Stomach (tissue), 9 donors: ENCODE data around the gene MCOLN2. TPM values are rescaled to one million over a fixed set of nuclear protein-coding genes. Genes with fewer than 3 reads are reported as not detected.

Experiments used
- DNase-seq, 2 donors: peaks; one replicate each; pipeline versions ENCODE4 v3.0.0 to v3.0.0-alpha.2; 2013 to 2019
- H3K27ac ChIP-seq, 5 donors: fragments of 200-600 bp in 4 of 5; sonication (generic) in 4 of 5; one replicate each; pipeline ENCODE4 v1.5.1; 2013 to 2019; ENCODE audit warnings: mild to moderate bottlenecking in 1 of 5, moderate library complexity in 1 of 5
- H3K27me3 ChIP-seq, 3 donors: fragments of 200-600 bp; sonication (generic); one replicate each; pipeline ENCODE4 v1.5.1; 2017 to 2019; ENCODE audit warnings: mixed run types in 1 of 3
- H3K36me3 ChIP-seq, 4 donors: fragments of 200-600 bp; sonication (generic); 1 replicate in 3 of 4; 2 replicates in 1 of 4; pipeline ENCODE4 v1.5.1; 2016 to 2019
- H3K4me1 ChIP-seq, 4 donors: fragments of 200-600 bp; sonication (generic); one replicate each; pipeline ENCODE4 v1.5.1; 2016 to 2019
- H3K4me3 ChIP-seq, 4 donors: fragments of 200-600 bp; sonication (generic) in 3 of 4; one replicate each; pipeline ENCODE4 v1.5.1; 2016 to 2019; ENCODE audit warnings: mild to moderate bottlenecking in 1 of 4
- H3K9me3 ChIP-seq, 4 donors: fragments of 200-600 bp; sonication (generic); one replicate each; pipeline ENCODE4 v1.5.1; 2016 to 2019
- EP300 ChIP-seq: sonication (generic); formaldehyde crosslinking; IDR thresholded peaks from one replicate; pipeline ENCODE4 v1.6.1; 2017; ENCODE audit warnings: antibody characterized with exemption
- POLR2A ChIP-seq, 4 donors: fragments of 450-650 bp; IDR thresholded peaks; one replicate each; pipeline ENCODE4 v1.6.1; 2016; ENCODE audit warnings: antibody characterized with exemption in 4 of 4, control low read depth in 2 of 4, mild to moderate bottlenecking in 1 of 4, moderate library complexity in 1 of 4
- POLR2AphosphoS5 ChIP-seq, 3 donors: sonication (generic); formaldehyde crosslinking; IDR thresholded peaks; one replicate each; pipeline ENCODE4 v1.6.1; 2016; ENCODE audit warnings: antibody characterized with exemption in 3 of 3
- WGBS, 5 donors: extraction: QIAGEN DNeasy Blood & Tissue Kit in 3 of 5; methylation state at CpG; one replicate each; pipeline versions ENCODE4 v1.1.5 to v1.1.7; 2013 to 2018; 5-methylcytosine and 5-hydroxymethylcytosine counted together
- intact Hi-C: fragments of 100-400 bp; cut with DNase I; formaldehyde crosslinking; loops from one replicate; pipeline ENCODE4 v1.15.1; 2023; ENCODE audit warnings: low total_unique reads
- polyA plus RNA-seq, 3 donors: library from polyadenylated mRNA; stranded (reverse); fragments of 200-250 nt; gene quantifications; one replicate each; pipeline ENCODE4 v1.2.3, GENCODE V29; 2013
- total RNA-seq, 5 donors: library from RNA; depleted of rRNA; stranded (reverse); fragments of >200 nt; gene quantifications; one replicate each; pipeline versions ENCODE4 v1.1.0 to v1.2.3, GENCODE V29; 2014 to 2016
- TF ChIP-seq, protein P1 (sequence below), 7 experiments: fragments of 450-650 bp in 4 of 7; fragments of 200-600 bp in 3 of 7; sonication (generic) in 3 of 7; IDR thresholded peaks; one replicate each; pipeline ENCODE4 v1.5.1; 2016 to 2019; ENCODE audit warnings: antibody characterized with exemption in 7 of 7, control low read depth in 2 of 7, mild to moderate bottlenecking in 1 of 7
- donor health status: healthy with polysubstance abuse.
- donor health status: Bipolar disorder and iron deficiency.
- donor health status: healthy.

Gene MCOLN2
- total and polyA plus RNA-seq, 8 donors, result 0.50 to 27.2 (median 1.8) TPM; not detected in 2

DNA sequence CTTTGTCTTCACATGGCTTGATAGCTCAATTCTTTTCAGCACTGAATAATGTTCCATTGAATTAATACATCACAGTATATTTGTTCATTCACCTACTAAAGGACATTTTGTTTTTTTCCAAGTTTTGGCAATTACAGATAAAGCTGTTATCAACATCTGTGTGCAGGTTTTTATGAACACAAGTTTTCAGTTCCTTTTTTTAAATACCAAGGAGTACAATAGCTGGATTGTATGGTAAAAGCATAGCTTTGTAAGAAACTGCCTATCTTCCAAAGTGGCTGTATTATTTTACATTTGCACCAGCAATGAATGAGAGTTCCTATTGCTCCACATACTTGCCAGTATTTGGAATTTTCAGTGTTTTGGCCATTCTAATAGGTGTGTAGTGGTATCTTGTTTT, 4.8 kb upstream of the MCOLN2 start:
- intact Hi-C loops, result no loop called here
- Histone ChIP-seq H3K27ac (no peak overlapping the region), H3K9me3 (peaks cover 0 to 12% (median 4%) of the 10 kb centered on the region in 4 donors), H3K36me3 (no peaks in the 10 kb centered on the region), H3K4me3 (no peak overlapping the region), H3K27me3 (peaks cover 0 to 55% (median 21%) of the 10 kb centered on the region in 3 donors), H3K4me1 (peaks cover 9 to 20% (median 19%) of the 10 kb centered on the region in 4 donors)
- no peak for TF ChIP-seq EP300
- no peak for TF ChIP-seq POLR2AphosphoS5 (IDR thresholded peaks at IDR 0.05)
- TF ChIP-seq, protein P1, sequence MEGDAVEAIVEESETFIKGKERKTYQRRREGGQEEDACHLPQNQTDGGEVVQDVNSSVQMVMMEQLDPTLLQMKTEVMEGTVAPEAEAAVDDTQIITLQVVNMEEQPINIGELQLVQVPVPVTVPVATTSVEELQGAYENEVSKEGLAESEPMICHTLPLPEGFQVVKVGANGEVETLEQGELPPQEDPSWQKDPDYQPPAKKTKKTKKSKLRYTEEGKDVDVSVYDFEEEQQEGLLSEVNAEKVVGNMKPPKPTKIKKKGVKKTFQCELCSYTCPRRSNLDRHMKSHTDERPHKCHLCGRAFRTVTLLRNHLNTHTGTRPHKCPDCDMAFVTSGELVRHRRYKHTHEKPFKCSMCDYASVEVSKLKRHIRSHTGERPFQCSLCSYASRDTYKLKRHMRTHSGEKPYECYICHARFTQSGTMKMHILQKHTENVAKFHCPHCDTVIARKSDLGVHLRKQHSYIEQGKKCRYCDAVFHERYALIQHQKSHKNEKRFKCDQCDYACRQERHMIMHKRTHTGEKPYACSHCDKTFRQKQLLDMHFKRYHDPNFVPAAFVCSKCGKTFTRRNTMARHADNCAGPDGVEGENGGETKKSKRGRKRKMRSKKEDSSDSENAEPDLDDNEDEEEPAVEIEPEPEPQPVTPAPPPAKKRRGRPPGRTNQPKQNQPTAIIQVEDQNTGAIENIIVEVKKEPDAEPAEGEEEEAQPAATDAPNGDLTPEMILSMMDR (IDR thresholded peaks at IDR 0.05), result no peak
- no peak for DNase-seq

DNA sequence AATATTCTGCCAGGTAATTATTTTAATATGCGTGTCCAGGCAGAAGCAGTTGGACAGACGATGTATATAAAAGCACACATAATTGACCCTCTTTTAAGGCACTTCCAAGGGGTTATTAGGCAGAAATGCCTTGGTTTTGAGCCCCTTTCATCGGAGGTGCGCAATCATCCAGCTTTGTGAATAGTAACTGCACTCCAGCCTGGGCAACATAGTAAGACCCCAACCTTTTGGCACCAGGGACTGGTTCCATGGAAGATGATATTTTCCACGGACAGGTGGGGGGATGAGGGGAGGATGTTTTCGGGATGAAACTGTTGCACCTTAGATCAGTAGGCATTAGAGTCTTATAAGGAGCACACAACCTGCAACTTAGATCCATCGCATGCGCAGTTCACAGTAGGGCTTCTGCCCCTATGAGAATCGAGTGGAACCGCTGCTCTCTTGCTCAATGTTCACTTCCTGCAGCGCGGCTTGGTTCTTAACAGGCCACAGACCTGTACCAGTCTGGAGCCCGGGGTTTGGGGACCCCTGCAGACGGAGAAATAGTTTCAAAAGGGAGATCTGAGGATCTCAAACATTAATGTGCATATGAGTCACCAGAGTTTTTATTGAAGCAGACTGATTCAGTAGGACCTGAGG, 1.8 kb upstream of the MCOLN2 start:
- TF ChIP-seq POLR2AphosphoS5 (IDR thresholded peaks at IDR 0.05) (no peak), EP300 (no peak), POLR2A (IDR thresholded peaks at IDR 0.05) (no peak)
- TF ChIP-seq, protein P1 (IDR thresholded peaks at IDR 0.05), result no peak
- WGBS, 5 donors, result 44 to 53% (median 45%) methylated on average over 14 of the region's 14 CpGs
- H3K4me3 ChIP-seq, result peak overlapping the region in 2 of 4 donors; percentile 82 to 83
- peaks cover 0 to 65% (median 25%) of the 10 kb centered on the region in 3 donors for H3K27me3 ChIP-seq
- no peak overlapping the region for H3K27ac ChIP-seq
- DNase-seq, result peak in 1 of 2 donors; percentile 30
- H3K9me3 ChIP-seq, result no peaks in the 10 kb centered on the region
- no peaks in the 10 kb centered on the region for H3K36me3 ChIP-seq
- intact Hi-C loops, result no loop called here
- peaks cover 14 to 28% (median 26%) of the 10 kb centered on the region in 4 donors for H3K4me1 ChIP-seq

DNA sequence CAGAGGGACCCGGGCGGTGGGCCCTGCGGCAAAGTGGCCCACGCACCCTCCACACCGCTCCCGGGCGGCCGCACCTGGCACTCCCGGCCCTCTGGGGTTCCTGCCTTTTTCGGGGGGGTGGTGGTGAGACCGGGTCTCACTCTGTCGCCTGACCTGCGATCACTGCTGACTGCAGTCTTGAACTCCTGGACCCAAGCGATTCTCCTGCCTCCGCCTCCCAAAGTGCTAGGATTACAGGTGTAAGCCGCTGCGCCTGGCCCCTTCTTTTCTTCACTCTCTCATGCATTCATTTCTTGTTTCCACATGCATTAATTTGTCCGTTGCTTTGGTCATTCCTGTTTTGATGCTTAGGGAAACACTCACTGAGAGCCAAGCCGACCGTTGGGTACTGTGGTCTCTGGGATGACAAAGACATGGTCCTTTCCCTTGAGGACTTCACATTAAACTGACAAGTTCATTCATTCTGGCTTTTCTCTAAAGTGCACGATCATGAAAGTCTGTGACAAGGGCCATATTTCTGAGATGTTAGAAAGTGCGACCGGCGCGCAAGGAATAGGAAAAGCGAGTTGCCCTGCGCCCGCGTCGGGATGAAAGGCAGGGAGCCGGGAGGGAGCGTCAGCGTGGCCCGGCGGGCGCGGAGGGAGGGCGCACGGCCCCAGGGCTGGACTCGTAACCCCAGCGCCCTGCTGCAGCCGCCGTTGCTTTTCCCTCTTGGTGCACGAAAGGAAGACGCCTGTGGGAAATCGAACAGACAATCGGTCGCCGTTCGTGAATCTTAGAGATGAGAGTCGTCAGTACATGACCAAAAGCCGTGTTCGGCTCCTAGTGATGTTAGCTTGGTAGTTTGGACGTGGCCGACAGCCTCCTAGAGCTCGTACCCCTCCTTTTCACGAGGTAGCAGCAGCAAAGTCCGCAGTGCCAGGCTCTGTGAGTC, 1.0 kb upstream of the MCOLN2 start:
- Histone ChIP-seq H3K36me3 (no peaks in the 10 kb centered on the region), H3K9me3 (no peaks in the 10 kb centered on the region), H3K4me1 (peaks cover 14 to 28% (median 26%) of the 10 kb centered on the region in 4 donors), H3K27me3 (peaks cover 0 to 58% (median 25%) of the 10 kb centered on the region in 3 donors), H3K4me3 (peak overlapping the region; percentile 54 to 83 (median 74)), H3K27ac (peak overlapping the region in 2 of 5 donors; percentile 31 to 69)
- DNase-seq, result peak in 1 of 2 donors; percentile 43
- intact Hi-C loops, result no loop called here
- TF ChIP-seq POLR2A (IDR thresholded peaks at IDR 0.05) (no peak), EP300 (no peak), POLR2AphosphoS5 (IDR thresholded peaks at IDR 0.05) (no peak)
- TF ChIP-seq, protein P1 (IDR thresholded peaks at IDR 0.05), result no peak
- 1 to 2% (median 1%) methylated on average over 45 to 58 of the region's 58 CpGs for WGBS, 5 donors

DNA sequence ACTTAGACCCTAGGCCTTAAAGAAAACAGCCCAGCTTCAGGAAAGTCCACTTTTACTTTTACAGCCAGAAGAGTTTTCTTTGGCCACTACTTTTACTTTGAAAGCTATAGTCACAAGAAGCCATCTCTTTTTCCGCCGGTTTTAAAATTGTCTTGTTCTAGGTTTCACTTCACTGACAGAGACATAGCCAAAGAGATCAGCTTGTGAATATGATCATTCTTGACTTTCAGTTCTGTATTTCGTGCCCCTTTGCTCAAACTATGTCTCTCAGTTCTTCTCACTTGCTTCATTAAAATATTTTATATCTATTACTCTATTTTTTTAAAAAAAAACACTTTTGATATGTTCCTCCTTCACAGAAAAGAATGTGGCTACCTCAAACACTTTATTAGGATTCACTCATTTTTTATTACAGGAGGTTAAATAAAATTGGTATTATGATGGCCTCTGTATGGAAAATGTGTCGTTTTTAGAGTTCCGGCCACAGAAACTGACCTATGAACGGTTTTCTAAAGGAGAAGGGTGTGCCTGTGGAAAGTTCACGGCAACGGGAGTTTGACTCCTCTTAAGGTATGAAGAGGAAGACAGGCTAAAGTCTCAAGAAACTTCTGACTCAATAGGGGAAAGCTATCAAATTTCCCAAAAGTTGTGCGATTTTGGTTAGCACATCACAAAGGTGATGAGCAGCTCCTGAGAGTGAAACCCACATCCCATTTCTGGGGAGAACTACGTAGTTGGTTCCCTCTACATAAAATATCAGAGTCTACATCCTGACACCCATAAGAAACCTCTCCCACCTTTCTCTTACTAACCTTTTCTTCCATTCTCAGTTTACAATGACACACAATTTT, 1.2 kb downstream of the MCOLN2 start:
- Histone ChIP-seq H3K9me3 (no peaks in the 10 kb centered on the region), H3K27ac (no peak overlapping the region), H3K4me1 (peaks cover 14 to 28% (median 26%) of the 10 kb centered on the region in 4 donors), H3K4me3 (peak overlapping the region in 2 of 4 donors; percentile 82 to 83), H3K27me3 (peaks cover 0 to 42% (median 25%) of the 10 kb centered on the region in 3 donors), H3K36me3 (no peaks in the 10 kb centered on the region)
- intact Hi-C loops, result no loop called here
- 54 to 74% (median 67%) methylated on average over 10 of the region's 10 CpGs for WGBS, 5 donors
- no peak for DNase-seq
- TF ChIP-seq, protein P1 (IDR thresholded peaks at IDR 0.05), result no peak
- TF ChIP-seq POLR2A (IDR thresholded peaks at IDR 0.05) (no peak), POLR2AphosphoS5 (IDR thresholded peaks at IDR 0.05) (no peak), EP300 (no peak)
